ENCODE measurements around the gene CCNJ.

CCNJ gene

DNA sequence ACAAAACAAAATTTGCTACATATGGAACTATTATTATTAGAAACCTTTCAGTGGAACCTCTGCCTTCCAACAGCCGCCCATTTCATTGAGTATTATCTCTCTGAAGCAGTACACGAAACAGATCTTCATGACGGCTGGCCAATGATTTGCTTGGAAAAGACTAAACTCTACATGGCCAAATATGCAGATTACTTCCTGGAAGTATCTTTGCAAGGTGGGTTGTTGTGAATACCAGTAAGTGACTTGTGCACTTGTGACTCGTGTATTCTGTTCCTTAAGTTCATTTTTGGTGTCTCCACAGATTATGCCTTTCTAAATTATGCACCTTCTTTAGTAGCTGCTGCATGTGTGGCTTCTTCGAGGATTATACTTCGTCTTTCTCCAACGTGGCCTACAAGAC is 13.4 kb downstream of the CCNJ start:
- no peak for DNase-seq (ENCODE audit: low spot score)

DNA sequence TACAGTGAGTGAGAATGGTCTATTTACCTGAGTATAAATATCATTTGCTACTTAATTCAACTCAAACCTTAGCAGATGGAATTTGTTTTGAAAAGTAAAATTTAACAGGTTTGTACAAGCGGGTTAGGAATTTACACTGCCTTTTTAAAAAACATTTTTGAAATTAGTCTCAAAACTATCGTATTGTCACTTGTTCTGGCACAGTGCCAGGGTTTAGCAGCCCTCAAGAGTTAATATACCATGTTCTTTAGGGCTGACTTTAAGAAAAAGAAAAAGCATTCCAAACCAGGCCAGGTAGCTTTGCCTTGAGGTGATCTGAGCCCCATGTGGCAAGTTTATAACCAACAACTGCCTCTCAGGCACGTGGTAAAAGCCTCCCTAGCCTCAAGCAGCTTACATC is 17.8 kb downstream of the CCNJ start:
- no peak for DNase-seq (ENCODE audit: low spot score)

DNA sequence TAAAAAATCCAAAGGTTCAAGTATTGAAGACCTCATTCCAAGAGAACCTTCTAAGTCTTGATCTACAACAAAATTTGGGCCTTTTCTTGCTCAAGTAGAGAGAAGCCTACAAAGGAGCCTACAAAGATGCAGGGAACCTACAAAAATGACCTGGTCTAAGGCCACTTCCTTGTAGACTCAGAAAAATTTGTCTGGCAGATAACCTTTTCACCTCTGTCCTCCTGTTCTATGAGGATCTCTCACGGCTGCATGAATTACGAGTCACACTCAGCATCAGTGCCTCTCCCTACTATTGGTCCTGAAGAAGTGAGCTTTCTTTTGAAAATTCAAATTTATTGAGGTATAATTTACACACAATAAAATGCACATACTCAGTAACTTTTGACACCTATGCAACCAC is 29.3 kb downstream of the CCNJ start:
- DNase-seq (ENCODE audit: low spot score), result no peak

DNA sequence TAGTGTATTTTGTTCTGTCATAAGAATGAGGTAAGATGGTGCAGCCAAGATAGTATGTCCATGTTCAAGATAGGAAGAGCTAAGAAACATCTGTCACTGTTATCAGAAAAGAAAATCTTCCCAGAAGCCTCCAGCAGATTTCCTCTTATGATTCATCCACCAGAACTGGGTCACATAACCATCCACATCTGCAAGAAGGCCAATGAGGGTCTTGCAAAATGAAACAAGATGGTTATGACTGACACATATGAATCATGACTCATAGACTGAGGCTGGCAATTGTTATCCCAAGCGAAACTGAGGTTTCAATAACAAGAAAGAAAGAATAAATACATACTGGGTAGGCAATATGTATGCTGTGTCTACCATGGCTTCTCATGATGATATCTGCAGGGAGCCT is 30.3 kb downstream of the CCNJ start:
- DNase-seq (ENCODE audit: low spot score), result peak; percentile 10

DNA sequence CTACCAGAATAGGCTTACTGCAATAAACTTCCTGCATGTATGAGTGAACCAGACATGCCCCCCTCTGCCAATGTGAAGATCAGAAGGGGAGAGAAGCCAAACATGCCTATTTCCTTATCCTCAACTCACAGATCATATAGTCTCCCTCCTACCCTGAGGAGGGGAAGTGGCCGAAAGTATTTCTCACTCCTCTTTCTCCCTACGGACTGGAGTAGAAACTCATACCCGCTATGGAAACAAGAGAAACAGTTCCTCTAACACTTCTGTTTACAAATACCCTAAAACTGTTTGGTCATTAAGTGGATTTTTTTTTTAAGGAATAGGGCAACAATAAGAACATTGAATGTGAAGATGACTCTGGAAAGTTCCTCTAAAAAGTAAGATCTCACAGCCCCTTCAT is 31.4 kb downstream of the CCNJ start:
- DNase-seq (ENCODE audit: low spot score), result no peak

DNA sequence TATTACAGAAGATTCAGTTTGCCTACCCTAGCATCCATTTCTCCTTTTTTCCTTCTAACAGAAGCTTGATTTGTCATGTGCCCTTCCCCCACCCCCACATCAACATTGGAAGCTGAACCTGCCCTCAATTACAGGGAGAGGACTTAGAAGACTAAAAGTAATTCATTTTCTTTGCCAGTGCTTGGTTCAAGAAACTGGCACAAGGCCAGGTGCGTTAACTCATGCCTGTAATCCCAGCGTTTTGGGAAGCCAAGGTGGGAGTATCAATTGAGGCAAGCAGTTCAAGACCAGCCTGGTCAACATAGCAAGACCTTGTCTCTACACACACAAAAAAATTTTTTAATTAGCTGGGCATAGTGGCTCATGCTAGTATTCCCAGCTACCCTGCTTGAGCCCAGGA is 32.6 kb downstream of the CCNJ start:
- DNase-seq (ENCODE audit: low spot score), result no peak

DNA sequence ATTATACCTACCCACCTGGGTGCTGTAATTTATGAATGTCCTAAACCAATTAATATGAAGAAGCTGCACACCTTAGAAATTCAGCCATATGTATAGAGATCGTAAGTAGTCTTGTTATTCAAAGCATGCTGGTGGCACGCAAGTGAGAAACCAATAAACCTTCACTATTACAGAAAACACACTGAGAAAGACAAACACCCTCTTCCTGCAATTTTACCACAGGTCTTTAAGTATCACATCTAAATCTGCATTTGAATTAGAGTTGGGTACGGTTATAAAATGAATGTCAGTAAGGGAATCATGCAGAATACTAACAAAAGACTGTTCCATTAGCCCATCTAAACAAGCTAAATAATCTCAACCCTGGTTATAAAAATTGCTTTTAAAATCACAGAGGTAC is 33.8 kb downstream of the CCNJ start:
- DNase-seq (ENCODE audit: low spot score), result no peak

DNA sequence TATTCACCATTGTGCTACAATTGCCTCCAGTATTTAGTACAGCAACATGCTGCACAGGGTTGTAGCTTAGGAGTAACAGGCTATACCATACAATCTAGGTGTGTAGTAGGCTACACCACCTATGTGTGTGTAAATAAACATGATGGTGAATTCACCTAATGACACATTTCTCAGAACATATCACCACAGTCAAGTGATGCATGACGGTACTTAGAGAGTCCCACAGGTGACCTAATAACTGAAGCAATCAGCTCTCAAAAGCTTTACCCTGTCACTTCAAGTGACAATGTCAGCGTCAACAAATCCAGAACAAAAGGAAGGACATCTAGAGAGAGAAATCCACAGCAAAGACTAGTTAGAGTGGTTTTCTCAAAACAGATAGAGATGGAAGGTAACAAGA is 38.8 kb downstream of the CCNJ start:
- DNase-seq (ENCODE audit: low spot score), result no peak

DNA sequence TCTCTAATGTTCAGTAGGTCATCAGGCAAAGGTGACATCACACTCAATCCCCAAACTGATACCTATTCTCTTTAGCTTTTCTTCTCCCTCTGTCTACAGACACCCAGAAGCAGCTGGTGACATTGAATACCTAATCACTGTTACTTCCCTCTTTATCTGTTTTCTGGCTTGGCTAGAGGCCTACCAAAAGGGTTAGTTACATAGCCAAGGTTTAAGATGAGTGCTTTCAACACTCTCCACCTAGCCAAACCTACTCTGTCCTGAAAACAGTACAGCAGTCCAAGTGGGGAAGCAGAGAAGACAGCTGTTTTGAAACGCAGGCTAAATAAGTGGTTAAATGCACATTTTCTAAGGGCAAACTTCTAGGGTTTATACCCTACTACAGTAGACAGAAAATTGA is 39.4 kb downstream of the CCNJ start:
- DNase-seq (ENCODE audit: low spot score), result no peak

DNA sequence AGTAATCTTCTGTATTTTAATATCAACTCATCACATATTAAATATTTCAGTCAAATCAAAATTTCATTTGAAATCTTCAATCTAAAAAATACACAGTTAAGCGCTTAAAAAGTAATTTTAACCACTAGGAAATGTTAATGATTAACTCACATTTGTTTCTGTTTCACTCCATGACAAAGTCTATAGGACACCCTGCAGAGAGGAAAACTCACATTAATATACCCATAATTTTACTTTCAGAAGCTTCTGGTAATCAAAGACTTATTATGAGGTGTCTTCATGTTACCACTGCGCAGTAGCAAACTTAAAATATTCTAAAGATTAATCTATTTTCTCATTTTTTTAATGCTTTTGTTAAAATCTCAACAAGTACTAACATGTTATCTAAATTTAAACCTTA is 45.7 kb downstream of the CCNJ start:
- no peak for DNase-seq (ENCODE audit: low spot score)

DNA sequence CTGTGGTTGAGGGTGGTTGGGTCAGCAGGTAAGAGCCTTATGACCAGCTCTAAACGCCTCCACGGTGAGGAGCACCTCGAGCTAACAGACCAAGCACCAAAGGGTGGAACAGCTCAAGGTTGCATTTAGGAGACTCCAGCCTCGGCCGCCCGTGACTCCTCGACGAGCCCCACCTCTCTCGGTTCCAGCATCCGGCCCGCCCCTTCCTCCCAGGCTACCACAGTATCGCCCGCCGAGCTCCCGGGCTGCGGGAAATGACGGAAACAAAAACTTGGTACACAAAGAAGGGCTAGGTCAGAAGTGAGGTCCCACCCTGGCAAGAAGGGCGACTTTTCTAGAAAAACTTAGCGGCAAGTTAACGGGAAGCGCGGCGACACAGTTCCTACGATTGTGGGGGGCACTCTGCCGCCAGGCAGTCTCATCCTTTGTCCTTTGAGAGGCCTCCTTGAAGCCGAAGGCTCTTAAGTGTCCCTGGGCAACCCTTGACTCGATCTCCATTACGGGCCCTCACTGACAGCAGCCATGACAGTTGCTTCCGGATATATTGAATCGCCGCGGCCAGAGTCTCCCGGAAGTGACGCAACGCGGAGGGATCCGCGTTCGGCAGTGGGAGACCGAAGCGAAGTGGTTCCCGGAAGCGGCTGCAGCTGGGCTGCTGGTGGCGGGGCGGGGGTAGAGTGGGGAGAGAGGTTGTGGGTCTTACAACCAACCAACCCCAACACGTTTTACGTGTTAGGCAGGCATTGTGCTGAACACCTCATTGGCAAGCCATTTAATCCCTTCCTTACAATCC is 46.5 kb downstream of the CCNJ start:
- DNase-seq (ENCODE audit: low spot score), result peak; percentile 89

DNA sequence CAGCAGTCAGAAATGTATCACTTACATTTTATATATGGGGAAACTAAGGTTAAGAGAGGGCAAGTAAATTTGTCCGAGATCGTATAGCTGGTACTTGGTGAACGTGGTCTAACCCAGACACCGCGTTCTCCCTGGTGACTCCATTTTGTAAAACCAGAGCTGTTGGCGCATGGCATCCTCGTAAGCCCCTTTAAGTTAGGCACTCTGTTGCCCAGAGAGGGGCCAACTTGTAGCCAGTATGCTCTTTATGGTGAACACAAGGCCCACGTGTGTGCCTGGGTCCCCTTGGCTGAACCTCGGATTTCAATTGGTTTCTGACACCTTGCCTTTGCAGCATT is 47.0 kb downstream of the CCNJ start:
- no peak for DNase-seq (ENCODE audit: low spot score)

DNA sequence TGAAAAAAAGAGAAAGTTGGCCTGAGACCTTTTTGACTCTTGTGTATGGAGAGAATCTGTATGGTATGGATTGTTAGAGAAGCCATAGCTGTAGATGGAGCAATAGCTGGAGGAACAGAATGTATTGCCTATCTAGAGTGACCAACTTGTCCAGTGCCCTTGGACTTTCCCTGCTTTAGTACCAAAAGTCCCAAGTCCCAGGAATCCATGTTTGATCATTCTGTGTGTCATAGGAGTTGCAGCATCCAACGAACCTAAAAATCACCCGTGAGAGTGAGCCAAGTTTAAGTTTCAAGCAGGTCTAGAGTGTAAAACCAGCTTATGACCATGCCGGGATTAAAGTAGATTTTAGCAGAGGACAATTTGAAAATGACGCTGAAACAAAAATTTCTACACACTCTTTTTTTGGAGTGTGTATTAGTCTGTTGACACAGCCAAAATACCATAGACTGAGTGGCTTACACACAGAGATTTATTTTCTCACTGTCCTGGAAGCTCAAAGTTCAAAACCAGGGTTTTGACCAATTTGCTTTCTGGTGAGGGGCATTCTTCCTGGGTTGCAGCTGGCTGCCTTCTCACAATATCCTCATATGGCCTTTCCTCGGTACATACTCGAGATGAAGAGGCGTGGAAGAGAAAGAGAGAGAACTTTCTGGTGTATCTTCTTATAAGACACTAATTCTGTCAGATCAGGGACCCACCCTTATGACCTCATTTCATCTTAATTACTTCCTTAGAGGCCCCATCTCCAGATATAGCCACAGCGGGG is 49.8 kb downstream of the CCNJ start:
- DNase-seq (ENCODE audit: low spot score), result no peak

DNA sequence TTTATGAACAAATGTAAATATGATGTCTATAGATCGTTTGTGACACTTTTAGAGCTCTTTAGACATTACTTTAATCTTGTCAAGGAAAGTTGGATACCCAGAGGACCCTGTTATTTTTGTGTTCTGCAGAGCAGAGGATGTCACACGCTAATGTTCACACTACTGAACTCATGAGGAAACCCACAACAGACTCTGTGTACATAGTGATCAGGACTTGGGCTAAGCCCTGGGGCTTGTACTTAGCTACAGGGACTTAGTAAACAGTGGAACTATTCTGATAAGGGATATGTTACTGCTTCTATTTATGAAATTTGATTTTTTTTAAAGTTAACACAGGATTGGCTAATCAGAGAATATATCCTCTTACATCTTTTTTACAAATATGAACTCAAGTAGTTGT is 50.6 kb downstream of the CCNJ start:
- DNase-seq (ENCODE audit: low spot score), result no peak

DNA sequence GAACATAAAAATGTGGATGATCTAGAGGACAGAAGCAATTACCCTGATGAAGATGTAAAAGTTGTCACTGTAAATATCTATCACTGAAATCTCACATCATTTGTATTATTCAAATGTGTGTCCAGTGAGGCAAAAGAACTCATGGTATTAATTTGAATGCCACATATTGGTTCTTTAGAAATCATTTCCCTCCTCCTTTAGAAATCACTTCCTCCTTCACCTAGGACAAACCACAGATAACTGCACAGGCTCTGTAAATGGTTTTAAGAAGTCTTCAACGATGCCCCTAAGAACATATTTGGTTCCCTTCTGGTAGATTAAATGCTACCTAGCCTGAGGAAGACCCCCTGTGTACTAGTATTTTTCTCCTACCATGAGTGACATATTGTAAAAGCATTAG is 53.6 kb downstream of the CCNJ start:
- DNase-seq (ENCODE audit: low spot score), result no peak

DNA sequence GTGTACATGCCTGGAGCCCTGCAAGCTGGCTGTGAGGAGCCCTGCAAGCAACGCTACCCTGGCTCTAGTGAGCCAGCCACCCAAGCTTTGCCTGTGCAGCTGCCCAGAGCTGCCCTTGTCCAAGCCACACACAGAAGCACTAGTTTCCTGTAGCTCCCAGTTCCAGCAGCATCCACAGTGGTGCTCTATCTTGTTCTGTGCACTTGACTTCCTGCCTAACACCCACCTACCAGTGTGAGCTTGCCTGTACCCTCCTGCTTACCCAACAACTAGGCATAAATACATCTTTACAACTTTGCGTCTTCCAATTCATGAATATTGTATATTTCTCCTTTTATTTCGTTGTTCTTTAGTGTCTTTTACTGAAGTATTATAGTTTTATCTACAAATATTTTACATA is 54.5 kb downstream of the CCNJ start:
- DNase-seq (ENCODE audit: low spot score), result no peak

DNA sequence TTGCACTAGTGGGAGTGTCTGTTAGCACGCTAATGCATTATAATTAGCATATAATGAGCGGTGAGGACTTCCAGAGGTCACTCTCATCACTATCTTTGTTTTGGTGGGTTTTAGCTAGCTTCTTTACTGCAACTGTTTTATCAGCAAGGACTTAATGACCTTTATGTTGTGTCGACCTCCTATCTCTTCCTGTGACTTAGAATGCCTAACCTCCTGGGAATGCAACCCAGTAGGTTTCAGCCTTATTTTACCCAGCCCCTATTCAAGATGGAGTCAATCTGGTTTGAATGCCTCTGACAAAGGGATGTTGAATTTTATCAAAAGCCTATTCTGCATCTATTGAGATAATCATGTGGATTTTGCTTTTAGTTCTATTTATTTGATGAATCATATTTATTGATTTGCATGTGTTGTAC is 64.2 kb downstream of the CCNJ start:
- no peak for DNase-seq (ENCODE audit: low spot score)

Measured in hepatic stellate cell (primary cell).